Measurements from ENCODE around the gene ADD2.

ADD2 gene

DNA sequence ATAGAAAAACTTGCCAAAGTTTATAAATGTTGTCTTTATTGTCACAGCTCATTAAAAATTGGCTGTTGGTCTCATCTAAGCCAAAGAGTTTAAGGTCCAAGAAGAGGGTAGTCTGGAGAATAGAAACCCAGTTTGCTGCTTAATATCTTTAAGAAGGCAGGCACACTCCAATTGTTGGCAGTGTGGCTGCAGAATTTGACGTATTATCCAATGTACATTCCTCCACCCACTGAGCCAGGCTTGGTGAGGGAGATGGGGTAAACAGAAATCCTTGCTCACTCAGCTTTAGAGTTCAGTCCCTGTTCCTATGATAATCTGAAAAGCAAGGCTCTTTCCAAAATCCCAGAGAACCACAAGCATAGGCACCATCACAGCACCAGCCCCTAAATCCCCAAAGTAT lies 10.7 kb upstream of the ADD2 start:
- Histone ChIP-seq H3K27me3 (replicated peaks) (peaks cover 3% of the 10 kb centered on the region), H3K36me3 (replicated peaks) (no peaks in the 10 kb centered on the region), H3K27ac (no peak overlapping the region), H3K4me3 (ENCODE audit: low read depth, low read length) (no peak overlapping the region)
- in situ Hi-C loops (cut with HindIII; ENCODE audit: low pct_ligation_motif_present, low sequenced_read_pairs), result no loop called here
- TF ChIP-seq, protein P1, sequence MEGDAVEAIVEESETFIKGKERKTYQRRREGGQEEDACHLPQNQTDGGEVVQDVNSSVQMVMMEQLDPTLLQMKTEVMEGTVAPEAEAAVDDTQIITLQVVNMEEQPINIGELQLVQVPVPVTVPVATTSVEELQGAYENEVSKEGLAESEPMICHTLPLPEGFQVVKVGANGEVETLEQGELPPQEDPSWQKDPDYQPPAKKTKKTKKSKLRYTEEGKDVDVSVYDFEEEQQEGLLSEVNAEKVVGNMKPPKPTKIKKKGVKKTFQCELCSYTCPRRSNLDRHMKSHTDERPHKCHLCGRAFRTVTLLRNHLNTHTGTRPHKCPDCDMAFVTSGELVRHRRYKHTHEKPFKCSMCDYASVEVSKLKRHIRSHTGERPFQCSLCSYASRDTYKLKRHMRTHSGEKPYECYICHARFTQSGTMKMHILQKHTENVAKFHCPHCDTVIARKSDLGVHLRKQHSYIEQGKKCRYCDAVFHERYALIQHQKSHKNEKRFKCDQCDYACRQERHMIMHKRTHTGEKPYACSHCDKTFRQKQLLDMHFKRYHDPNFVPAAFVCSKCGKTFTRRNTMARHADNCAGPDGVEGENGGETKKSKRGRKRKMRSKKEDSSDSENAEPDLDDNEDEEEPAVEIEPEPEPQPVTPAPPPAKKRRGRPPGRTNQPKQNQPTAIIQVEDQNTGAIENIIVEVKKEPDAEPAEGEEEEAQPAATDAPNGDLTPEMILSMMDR (IDR thresholded peaks at IDR 0.05; ENCODE audit: low read depth, low read length, missing control alignments), result no peak
- DNase-seq, result no peak

DNA sequence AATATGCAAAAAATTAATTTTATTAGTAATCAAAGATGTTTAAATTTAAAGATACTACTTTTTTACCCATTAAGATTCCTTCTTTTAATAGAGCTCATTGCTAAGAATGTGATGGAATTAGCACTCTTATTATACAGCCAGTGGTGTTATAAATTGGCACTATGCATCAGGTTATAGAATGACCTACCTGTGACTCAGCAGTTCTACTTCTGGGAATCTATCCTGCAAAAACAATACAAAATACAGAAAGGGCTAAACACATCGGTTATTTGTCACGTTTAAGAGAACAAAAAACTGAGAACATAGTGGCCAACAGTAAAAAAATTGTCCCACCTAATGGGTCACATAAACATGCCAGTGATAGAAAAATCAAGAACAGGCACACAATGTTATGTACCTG lies 9.4 kb upstream of the ADD2 start:
- Histone ChIP-seq H3K36me3 (replicated peaks) (no peaks in the 10 kb centered on the region), H3K27ac (no peak overlapping the region), H3K4me3 (ENCODE audit: low read depth, low read length) (no peak overlapping the region), H3K27me3 (replicated peaks) (peaks cover 3% of the 10 kb centered on the region)
- in situ Hi-C loops (cut with HindIII; ENCODE audit: low pct_ligation_motif_present, low sequenced_read_pairs), result no loop called here
- no peak for DNase-seq
- TF ChIP-seq, protein P1 (IDR thresholded peaks at IDR 0.05; ENCODE audit: low read depth, low read length, missing control alignments), result no peak

DNA sequence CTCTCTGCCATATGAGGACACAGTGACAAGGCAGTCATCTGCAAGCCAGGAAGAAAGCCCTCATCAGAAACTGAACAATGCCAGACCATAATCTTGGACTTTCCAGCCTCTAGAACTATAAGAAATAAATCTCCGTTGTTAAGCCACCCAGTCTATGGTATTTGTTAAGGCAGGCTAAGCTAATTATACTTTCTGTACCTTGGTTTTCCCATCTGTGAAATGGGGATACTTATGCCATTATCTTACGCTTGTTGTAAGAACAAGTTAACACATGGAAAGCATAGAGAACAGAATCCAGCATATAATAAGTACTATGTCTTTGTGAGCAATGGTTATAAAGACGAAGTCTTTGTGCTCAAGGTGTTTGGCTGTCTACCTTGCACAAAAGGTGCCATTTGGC lies 8.3 kb upstream of the ADD2 start:
- in situ Hi-C loops (cut with HindIII; ENCODE audit: low pct_ligation_motif_present, low sequenced_read_pairs), result no loop called here
- peaks cover 5% of the 10 kb centered on the region for H3K27me3 ChIP-seq (replicated peaks)
- no peaks in the 10 kb centered on the region for H3K36me3 ChIP-seq (replicated peaks)
- H3K4me3 ChIP-seq (ENCODE audit: low read depth, low read length), result no peak overlapping the region
- TF ChIP-seq, protein P1 (IDR thresholded peaks at IDR 0.05; ENCODE audit: low read depth, low read length, missing control alignments), result no peak
- DNase-seq, result no peak
- H3K27ac ChIP-seq, result no peak overlapping the region

DNA sequence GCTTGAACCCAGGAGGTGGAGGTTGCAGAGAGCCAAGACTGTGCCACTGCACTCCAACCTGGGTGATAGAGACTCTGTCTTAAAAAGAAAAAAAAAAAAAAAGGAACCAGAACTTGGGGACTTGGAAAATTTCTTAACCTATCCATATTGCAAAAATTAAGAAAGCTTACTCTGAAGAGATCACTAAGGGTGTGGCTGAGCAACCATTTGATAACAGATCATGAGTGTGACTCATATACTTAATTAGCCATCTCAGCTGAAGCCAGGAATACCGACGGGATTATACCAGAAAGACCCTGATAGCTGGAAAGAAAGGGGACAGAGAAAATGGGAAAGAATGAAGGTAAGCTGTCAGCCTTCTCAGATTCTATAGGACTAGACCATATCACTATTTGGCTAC lies 7.1 kb upstream of the ADD2 start:
- no peak overlapping the region for H3K27ac ChIP-seq
- H3K27me3 ChIP-seq (replicated peaks), result peaks cover 7% of the 10 kb centered on the region
- in situ Hi-C loops (cut with HindIII; ENCODE audit: low pct_ligation_motif_present, low sequenced_read_pairs), result no loop called here
- H3K4me3 ChIP-seq (ENCODE audit: low read depth, low read length), result no peak overlapping the region
- TF ChIP-seq, protein P1 (IDR thresholded peaks at IDR 0.05; ENCODE audit: low read depth, low read length, missing control alignments), result no peak
- no peaks in the 10 kb centered on the region for H3K36me3 ChIP-seq (replicated peaks)
- DNase-seq, result no peak

DNA sequence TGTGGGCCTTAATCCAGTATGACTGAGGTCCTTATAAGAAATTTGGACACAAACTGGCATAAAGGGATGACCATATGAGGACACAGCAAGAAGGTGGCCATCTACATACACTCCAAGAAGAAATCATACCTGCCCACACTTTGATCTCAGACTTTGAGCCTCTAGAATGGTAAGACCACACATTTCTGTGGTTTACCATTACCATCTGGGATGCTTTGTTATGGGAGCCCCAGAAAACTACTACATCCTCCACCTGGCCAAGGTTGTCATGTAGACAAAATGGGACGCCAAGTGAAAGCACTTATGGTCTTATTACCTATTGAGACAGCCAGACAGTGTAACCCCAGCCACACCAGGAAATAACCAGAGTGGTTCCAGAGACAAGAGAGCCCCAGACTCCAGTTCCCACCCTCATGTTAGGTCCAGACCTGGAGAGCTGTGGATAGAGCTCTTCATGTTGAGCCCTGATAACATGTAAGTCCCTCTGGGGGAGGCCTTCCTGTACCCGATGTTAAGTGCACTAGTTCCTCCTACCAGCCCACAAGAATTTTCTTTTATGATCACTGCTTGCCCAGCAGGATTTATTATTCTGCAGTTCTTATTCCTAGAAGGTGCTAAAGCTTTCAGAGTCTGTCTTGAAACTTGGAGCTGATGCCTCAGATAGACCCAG lies 4.6 kb upstream of the ADD2 start:
- H3K36me3 ChIP-seq (replicated peaks), result no peaks in the 10 kb centered on the region
- DNase-seq, result no peak
- TF ChIP-seq, protein P1 (IDR thresholded peaks at IDR 0.05; ENCODE audit: low read depth, low read length, missing control alignments), result no peak
- H3K4me3 ChIP-seq (ENCODE audit: low read depth, low read length), result no peak overlapping the region
- in situ Hi-C loops (cut with HindIII; ENCODE audit: low pct_ligation_motif_present, low sequenced_read_pairs), result no loop called here
- no peak overlapping the region for H3K27ac ChIP-seq
- H3K27me3 ChIP-seq (replicated peaks), result peaks cover 25% of the 10 kb centered on the region

- H3K27me3 ChIP-seq (replicated peaks), result peaks cover 37% of the 10 kb centered on the region
- no peak overlapping the region for H3K4me3 ChIP-seq (ENCODE audit: low read depth, low read length)
- TF ChIP-seq, protein P1 (IDR thresholded peaks at IDR 0.05; ENCODE audit: low read depth, low read length, missing control alignments), result no peak
- DNase-seq, result no peak
- in situ Hi-C loops (cut with HindIII; ENCODE audit: low pct_ligation_motif_present, low sequenced_read_pairs), result no loop called here
- H3K27ac ChIP-seq, result no peak overlapping the region
- H3K36me3 ChIP-seq (replicated peaks), result no peaks in the 10 kb centered on the region
These were observed 3.4 kb upstream of the ADD2 start for GRCh38 chr2:70771446-70771845.

All from brain microvascular endothelial cell (primary cell).